ENCODE data around the gene CALN1.

DNA sequence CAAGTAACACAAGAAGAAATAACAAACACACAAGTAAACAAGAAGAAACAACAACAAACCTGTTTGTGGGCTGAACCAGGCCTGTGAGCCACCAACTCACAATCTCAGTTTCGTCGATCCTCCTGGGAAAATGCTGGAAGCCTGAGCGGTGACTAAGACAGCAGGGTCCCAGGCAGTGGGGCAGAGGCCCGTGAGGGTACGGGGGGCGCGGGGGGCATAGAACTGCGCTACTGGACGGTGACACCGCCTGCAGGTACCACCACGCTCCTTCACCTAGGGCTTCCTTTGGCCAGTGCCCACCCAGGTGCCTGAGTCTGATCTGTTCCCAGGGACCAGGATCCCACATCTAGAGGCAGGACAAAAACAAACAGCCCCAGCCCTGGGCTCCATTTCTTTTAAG is 3.4 kb upstream of the CALN1 start:
- TF ChIP-seq POLR2AphosphoS5 (IDR thresholded peaks at IDR 0.05; ENCODE audit: low read depth, low read length) (no peak), SIN3A (IDR thresholded peaks at IDR 0.05; ENCODE audit: borderline replicate concordance, insufficient read depth, low read length) (no peak)
- TF ChIP-seq, protein P1, sequence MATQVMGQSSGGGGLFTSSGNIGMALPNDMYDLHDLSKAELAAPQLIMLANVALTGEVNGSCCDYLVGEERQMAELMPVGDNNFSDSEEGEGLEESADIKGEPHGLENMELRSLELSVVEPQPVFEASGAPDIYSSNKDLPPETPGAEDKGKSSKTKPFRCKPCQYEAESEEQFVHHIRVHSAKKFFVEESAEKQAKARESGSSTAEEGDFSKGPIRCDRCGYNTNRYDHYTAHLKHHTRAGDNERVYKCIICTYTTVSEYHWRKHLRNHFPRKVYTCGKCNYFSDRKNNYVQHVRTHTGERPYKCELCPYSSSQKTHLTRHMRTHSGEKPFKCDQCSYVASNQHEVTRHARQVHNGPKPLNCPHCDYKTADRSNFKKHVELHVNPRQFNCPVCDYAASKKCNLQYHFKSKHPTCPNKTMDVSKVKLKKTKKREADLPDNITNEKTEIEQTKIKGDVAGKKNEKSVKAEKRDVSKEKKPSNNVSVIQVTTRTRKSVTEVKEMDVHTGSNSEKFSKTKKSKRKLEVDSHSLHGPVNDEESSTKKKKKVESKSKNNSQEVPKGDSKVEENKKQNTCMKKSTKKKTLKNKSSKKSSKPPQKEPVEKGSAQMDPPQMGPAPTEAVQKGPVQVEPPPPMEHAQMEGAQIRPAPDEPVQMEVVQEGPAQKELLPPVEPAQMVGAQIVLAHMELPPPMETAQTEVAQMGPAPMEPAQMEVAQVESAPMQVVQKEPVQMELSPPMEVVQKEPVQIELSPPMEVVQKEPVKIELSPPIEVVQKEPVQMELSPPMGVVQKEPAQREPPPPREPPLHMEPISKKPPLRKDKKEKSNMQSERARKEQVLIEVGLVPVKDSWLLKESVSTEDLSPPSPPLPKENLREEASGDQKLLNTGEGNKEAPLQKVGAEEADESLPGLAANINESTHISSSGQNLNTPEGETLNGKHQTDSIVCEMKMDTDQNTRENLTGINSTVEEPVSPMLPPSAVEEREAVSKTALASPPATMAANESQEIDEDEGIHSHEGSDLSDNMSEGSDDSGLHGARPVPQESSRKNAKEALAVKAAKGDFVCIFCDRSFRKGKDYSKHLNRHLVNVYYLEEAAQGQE (IDR thresholded peaks at IDR 0.05; ENCODE audit: insufficient read depth in 1 of 2, low read depth in 2 of 2, low read length in 2 of 2) = no peak
